ENCODE measurements around the gene NFKBIE. TPM values are rescaled to one million over a fixed set of nuclear protein-coding genes. Genes with fewer than 3 reads are reported as not detected.
"Not testable (repeated sequence)": the region's sequence is repeated elsewhere in the genome, so short reads cannot be mapped to it uniquely, and the experiment has no call there.

The NFKBIE gene
- total and polyA plus RNA-seq, 4 experiments from 2014 or later: 8.0 to 15.0 (median 10.5) TPM

- Mint-ChIP-seq H3K4me3 (no peak overlapping the region), H3K27me3 (no peaks in the 10 kb centered on the region)
Observed at GRCh38 chr6:44233567-44234100, 31.7 kb downstream of the NFKBIE start.

GRCh38 chr6:44232676-44233566 lies 32.4 kb downstream of the NFKBIE start:
- DNase-seq: no peak
- CTCF ChIA-PET (ENCODE audit: partially characterized antibody): interaction anchor here (1.1 to 5.3 kb wide), 2 partner anchors 10 to 73 kb away, joined by 3 to 84 read pairs; partner anchors contain the start of gene SLC29A1
- Mint-ChIP-seq H3K4me3 (no peak overlapping the region), H3K4me1 (peaks cover 0 to 8% (median 4%) of the 10 kb centered on the region in 4 donors), H3K36me3 (no peaks in the 10 kb centered on the region), H3K27me3 (no peaks in the 10 kb centered on the region), H3K9me3 (no peaks in the 10 kb centered on the region), H3K27ac (no peak overlapping the region)
- Histone ChIP-seq H3K4me3 (ENCODE audit: low read length in 2 of 2) (no peak overlapping the region), H3K9me3 (ENCODE audit: control insufficient read depth in 1 of 2, low read length in 2 of 2) (no peaks in the 10 kb centered on the region), H3K27ac (ENCODE audit: low read depth, low read length) (no peak overlapping the region), H3K4me1 (ENCODE audit: insufficient read depth, low read length) (peaks cover 7% of the 10 kb centered on the region), H3K27me3 (ENCODE audit: insufficient read depth, low read length) (no peaks in the 10 kb centered on the region), H3K36me3 (ENCODE audit: insufficient read depth, low read length) (no peaks in the 10 kb centered on the region)
- intact Hi-C loops (cut with micrococcal nuclease): no loop called here
- POLR2A ChIA-PET (ENCODE audit: partially characterized antibody): interaction anchor here (4.2 kb wide), 1 partner anchor 13 kb away, joined by 29 read pairs; the partner anchor contains the start of gene HSP90AB1

More at GRCh38 chr6:44233567-44234100, 31.7 kb downstream of the NFKBIE start:
- H3K36me3 Mint-ChIP-seq: no peaks in the 10 kb centered on the region
- no peaks in the 10 kb centered on the region for H3K36me3 ChIP-seq (ENCODE audit: insufficient read depth, low read length)
- H3K27me3 ChIP-seq (ENCODE audit: insufficient read depth, low read length): no peaks in the 10 kb centered on the region
- H3K27ac Mint-ChIP-seq: peak overlapping the region in 1 of 7 donors; percentile 42
- no peaks in the 10 kb centered on the region for H3K9me3 ChIP-seq (ENCODE audit: control insufficient read depth in 1 of 2, low read length in 2 of 2)
- DNase-seq: no peak
- peaks cover 12% of the 10 kb centered on the region for H3K4me1 ChIP-seq (ENCODE audit: insufficient read depth, low read length)
- ChIA-PET CTCF (ENCODE audit: partially characterized antibody) (interaction anchor here (0.7 to 5.3 kb wide), 3 partner anchors 10 to 59 kb away, joined by 4 to 84 read pairs (median 9); partner anchors contain the start of gene SLC29A1), POLR2A (ENCODE audit: partially characterized antibody) (interaction anchor here (4.2 kb wide), 1 partner anchor 12 kb away, joined by 29 read pairs; the partner anchor contains the start of gene HSP90AB1)
- peaks cover 2 to 15% (median 8%) of the 10 kb centered on the region in 4 donors for H3K4me1 Mint-ChIP-seq
- H3K9me3 Mint-ChIP-seq: no peaks in the 10 kb centered on the region
- H3K27ac ChIP-seq (ENCODE audit: low read depth, low read length): no peak overlapping the region
- intact Hi-C loops (cut with micrococcal nuclease): no loop called here
- H3K4me3 ChIP-seq (ENCODE audit: low read length in 2 of 2): no peak overlapping the region

- POLR2A ChIA-PET (ENCODE audit: partially characterized antibody); intact Hi-C loops (cut with micrococcal nuclease): not testable (repeated sequence)
- CTCF ChIA-PET (ENCODE audit: partially characterized antibody): interaction anchor here (1.1 kb wide), 1 partner anchor 74 kb away, joined by 3 read pairs; no protein-coding TSS in a partner anchor
Observed at GRCh38 chr6:44231426-44231825, 33.9 kb downstream of the NFKBIE start.

GRCh38 chr6:44230034-44230675 lies 35.2 kb downstream of the NFKBIE start:
- Mint-ChIP-seq H3K4me1 (no peaks in the 10 kb centered on the region), H3K27ac (no peak overlapping the region), H3K4me3 (no peak overlapping the region), H3K36me3 (no peaks in the 10 kb centered on the region), H3K9me3 (no peaks in the 10 kb centered on the region), H3K27me3 (no peaks in the 10 kb centered on the region)
- intact Hi-C loops (cut with micrococcal nuclease): no loop called here
- Histone ChIP-seq H3K36me3 (ENCODE audit: insufficient read depth, low read length) (no peaks in the 10 kb centered on the region), H3K4me3 (ENCODE audit: low read length in 2 of 2) (no peak overlapping the region), H3K27ac (ENCODE audit: low read depth, low read length) (no peak overlapping the region), H3K27me3 (ENCODE audit: insufficient read depth, low read length) (no peaks in the 10 kb centered on the region), H3K9me3 (ENCODE audit: control insufficient read depth in 1 of 2, low read length in 2 of 2) (no peaks in the 10 kb centered on the region), H3K4me1 (ENCODE audit: insufficient read depth, low read length) (no peaks in the 10 kb centered on the region)
- no peak for DNase-seq
- ChIA-PET CTCF (ENCODE audit: partially characterized antibody) (interaction anchor here (0.6 to 1.1 kb wide), 2 partner anchors 9 to 12 kb away, joined by 3 to 4 read pairs; no protein-coding TSS in a partner anchor), POLR2A (ENCODE audit: partially characterized antibody) (interaction anchor here (0.8 kb wide), 2 partner anchors 16 to 26 kb away, joined by 3 read pairs; partner anchors contain the start of gene HSP90AB1)

More at GRCh38 chr6:44231426-44231825, 33.9 kb downstream of the NFKBIE start:
- H3K4me3 Mint-ChIP-seq; H3K9me3 ChIP-seq (ENCODE audit: control insufficient read depth in 1 of 2, low read length in 2 of 2); H3K9me3 Mint-ChIP-seq; H3K4me3 ChIP-seq (ENCODE audit: low read length in 2 of 2); H3K27me3 ChIP-seq (ENCODE audit: insufficient read depth, low read length); DNase-seq; H3K36me3 ChIP-seq (ENCODE audit: insufficient read depth, low read length); H3K4me1 ChIP-seq (ENCODE audit: insufficient read depth, low read length); H3K4me1 Mint-ChIP-seq; H3K36me3 Mint-ChIP-seq; H3K27ac ChIP-seq (ENCODE audit: low read depth, low read length); H3K27me3 Mint-ChIP-seq: not testable (repeated sequence)
- peak overlapping the region in 1 of 7 donors; percentile 8 for H3K27ac Mint-ChIP-seq

- no peaks in the 10 kb centered on the region for H3K9me3 ChIP-seq (ENCODE audit: control insufficient read depth in 1 of 2, low read length in 2 of 2)
- intact Hi-C loops (cut with micrococcal nuclease): no loop called here
- no peaks in the 10 kb centered on the region for H3K9me3 Mint-ChIP-seq
- H3K4me1 ChIP-seq (ENCODE audit: insufficient read depth, low read length): peaks cover under 1% of the 10 kb centered on the region
- ChIA-PET CTCF (ENCODE audit: partially characterized antibody) (interaction anchor here (0.6 kb wide), 1 partner anchor 8 kb away, joined by 3 read pairs; no protein-coding TSS in a partner anchor), POLR2A (ENCODE audit: partially characterized antibody) (interaction anchor here (0.8 kb wide), 1 partner anchor 27 kb away, joined by 3 read pairs; no protein-coding TSS in a partner anchor)
- H3K27ac ChIP-seq (ENCODE audit: low read depth, low read length): no peak overlapping the region
- no peaks in the 10 kb centered on the region for H3K27me3 Mint-ChIP-seq
- H3K4me1 Mint-ChIP-seq: peaks cover 0 to 5% (median 1%) of the 10 kb centered on the region in 4 donors
- no peaks in the 10 kb centered on the region for H3K27me3 ChIP-seq (ENCODE audit: insufficient read depth, low read length)
- no peak overlapping the region for H3K27ac Mint-ChIP-seq
- H3K4me3 Mint-ChIP-seq: no peak overlapping the region
- H3K4me3 ChIP-seq (ENCODE audit: low read length in 2 of 2): no peak overlapping the region
- no peaks in the 10 kb centered on the region for H3K36me3 Mint-ChIP-seq
- no peaks in the 10 kb centered on the region for H3K36me3 ChIP-seq (ENCODE audit: insufficient read depth, low read length)
- no peak for DNase-seq
Observed at GRCh38 chr6:44229376-44230033, 35.8 kb downstream of the NFKBIE start.

GRCh38 chr6:44228836-44229235 lies 36.5 kb downstream of the NFKBIE start:
- Mint-ChIP-seq H3K27me3 (no peaks in the 10 kb centered on the region), H3K27ac (no peak overlapping the region), H3K4me1 (peaks cover 0 to 12% (median 8%) of the 10 kb centered on the region in 4 donors), H3K9me3 (no peaks in the 10 kb centered on the region), H3K36me3 (no peaks in the 10 kb centered on the region), H3K4me3 (peak overlapping the region in 1 of 8 donors; percentile 27)
- no peak overlapping the region for H3K27ac ChIP-seq (ENCODE audit: low read depth, low read length)
- ChIA-PET POLR2A (ENCODE audit: partially characterized antibody) (no interaction called here), CTCF (ENCODE audit: partially characterized antibody) (interaction anchor here (1.1 to 1.8 kb wide), 2 partner anchors 7 to 9 kb away, joined by 3 to 9 read pairs; no protein-coding TSS in a partner anchor)
- H3K4me3 ChIP-seq (ENCODE audit: low read length in 2 of 2): no peak overlapping the region
- H3K36me3 ChIP-seq (ENCODE audit: insufficient read depth, low read length): no peaks in the 10 kb centered on the region
- no peaks in the 10 kb centered on the region for H3K9me3 ChIP-seq (ENCODE audit: control insufficient read depth in 1 of 2, low read length in 2 of 2)
- intact Hi-C loops (cut with micrococcal nuclease): no loop called here
- no peak for DNase-seq
- peaks cover 8% of the 10 kb centered on the region for H3K4me1 ChIP-seq (ENCODE audit: insufficient read depth, low read length)
- no peaks in the 10 kb centered on the region for H3K27me3 ChIP-seq (ENCODE audit: insufficient read depth, low read length)

Measured in CD4-positive, alpha-beta memory T cell (primary cell).